ENCODE results near the gene LAMB3. TPM values are rescaled to one million over a fixed set of nuclear protein-coding genes. Genes with fewer than 3 reads are reported as not detected.
A peak's percentile ranks its signal among the peaks of the same experiment; 100 is the strongest.

LAMB3 gene
- total and polyA plus RNA-seq, 2 experiments from 2014 or later, result 0.21 to 0.48 TPM

DNA sequence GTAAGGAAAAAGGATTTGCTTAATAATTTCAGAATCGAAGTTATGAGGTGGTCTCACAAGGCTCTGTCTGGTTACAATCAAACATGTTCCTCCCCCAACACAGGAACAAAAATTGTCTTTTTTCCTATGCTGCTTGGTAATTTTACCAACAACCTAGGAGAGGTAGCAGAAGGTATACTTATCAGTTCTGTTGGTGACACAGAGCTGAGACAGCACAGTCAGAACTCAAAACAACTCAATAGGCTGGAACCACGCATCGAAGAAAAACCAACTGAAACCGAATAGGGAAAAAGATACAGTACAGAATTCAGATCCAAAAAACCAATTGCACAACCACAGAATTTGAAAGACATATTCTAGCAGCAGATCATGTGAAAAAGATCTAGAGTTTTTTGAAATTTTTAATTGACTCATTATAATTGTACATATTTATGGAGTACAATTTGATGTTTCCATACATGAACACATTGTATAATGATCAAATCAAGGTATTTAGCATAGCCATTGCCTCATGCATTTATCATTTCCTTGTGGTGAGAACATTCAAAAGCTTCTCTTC, 26.8 kb upstream of the LAMB3 start:
- TF ChIP-seq, protein P1, sequence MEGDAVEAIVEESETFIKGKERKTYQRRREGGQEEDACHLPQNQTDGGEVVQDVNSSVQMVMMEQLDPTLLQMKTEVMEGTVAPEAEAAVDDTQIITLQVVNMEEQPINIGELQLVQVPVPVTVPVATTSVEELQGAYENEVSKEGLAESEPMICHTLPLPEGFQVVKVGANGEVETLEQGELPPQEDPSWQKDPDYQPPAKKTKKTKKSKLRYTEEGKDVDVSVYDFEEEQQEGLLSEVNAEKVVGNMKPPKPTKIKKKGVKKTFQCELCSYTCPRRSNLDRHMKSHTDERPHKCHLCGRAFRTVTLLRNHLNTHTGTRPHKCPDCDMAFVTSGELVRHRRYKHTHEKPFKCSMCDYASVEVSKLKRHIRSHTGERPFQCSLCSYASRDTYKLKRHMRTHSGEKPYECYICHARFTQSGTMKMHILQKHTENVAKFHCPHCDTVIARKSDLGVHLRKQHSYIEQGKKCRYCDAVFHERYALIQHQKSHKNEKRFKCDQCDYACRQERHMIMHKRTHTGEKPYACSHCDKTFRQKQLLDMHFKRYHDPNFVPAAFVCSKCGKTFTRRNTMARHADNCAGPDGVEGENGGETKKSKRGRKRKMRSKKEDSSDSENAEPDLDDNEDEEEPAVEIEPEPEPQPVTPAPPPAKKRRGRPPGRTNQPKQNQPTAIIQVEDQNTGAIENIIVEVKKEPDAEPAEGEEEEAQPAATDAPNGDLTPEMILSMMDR (IDR thresholded peaks at IDR 0.05; ENCODE audit: low read depth, low read length), result no peak
- Histone ChIP-seq H3K9me3 (ENCODE audit: low read depth) (no peaks in the 10 kb centered on the region), H3K27me3 (peaks cover 84% of the 10 kb centered on the region), H3K4me1 (ENCODE audit: low read depth) (peaks cover 8% of the 10 kb centered on the region), H3K36me3 (no peaks in the 10 kb centered on the region), H3K4me3 (no peak overlapping the region), H3K27ac (no peak overlapping the region)
- no peak for DNase-seq (ENCODE audit: low read depth in 1 of 2, low spot score in 1 of 2)

DNA sequence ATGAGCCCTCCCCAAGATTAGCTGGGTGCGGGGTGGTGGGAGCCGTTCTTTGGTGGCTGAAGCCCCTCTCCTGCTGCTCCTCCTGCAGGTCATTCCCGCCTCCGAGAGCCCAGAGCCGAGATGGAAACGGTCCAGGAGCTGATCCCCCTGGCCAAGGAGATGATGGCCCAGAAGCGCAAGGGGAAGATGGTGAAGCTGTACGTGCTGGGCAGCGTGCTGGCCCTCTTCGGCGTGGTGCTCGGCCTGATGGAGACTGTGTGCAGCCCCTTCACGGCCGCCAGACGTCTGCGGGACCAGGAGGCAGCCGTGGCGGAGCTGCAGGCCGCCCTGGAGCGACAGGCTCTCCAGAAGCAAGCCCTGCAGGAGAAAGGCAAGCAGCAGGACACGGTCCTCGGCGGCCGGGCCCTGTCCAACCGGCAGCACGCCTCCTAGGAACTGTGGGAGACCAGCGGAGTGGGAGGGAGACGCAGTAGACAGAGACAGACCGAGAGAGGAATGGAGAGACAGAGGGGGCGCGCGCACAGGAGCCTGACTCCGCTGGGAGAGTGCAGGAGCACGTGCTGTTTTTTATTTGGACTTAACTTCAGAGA, 23.4 kb upstream of the LAMB3 start:
- H3K9me3 ChIP-seq (ENCODE audit: low read depth), result no peaks in the 10 kb centered on the region
- H3K27ac ChIP-seq, result no peak overlapping the region
- peak overlapping the region; percentile 27 for H3K4me3 ChIP-seq
- H3K27me3 ChIP-seq, result peaks cover 61% of the 10 kb centered on the region
- H3K36me3 ChIP-seq, result no peaks in the 10 kb centered on the region
- H3K4me1 ChIP-seq (ENCODE audit: low read depth), result peaks cover 18% of the 10 kb centered on the region
- TF ChIP-seq, protein P1 (IDR thresholded peaks at IDR 0.05; ENCODE audit: low read depth, low read length), result no peak
- DNase-seq (ENCODE audit: low read depth in 1 of 2, low spot score in 1 of 2), result peak; percentile 54 to 57

GRCh38 chr1:209674957-209675564, 22.8 kb upstream of the LAMB3 start, which contains the start of gene G0S2:
Gene G0S2 (plus strand): TSS chr1:209675412. CDS start chr1:209675685, 273 bp downstream.
- H3K36me3 ChIP-seq, result no peaks in the 10 kb centered on the region
- H3K9me3 ChIP-seq (ENCODE audit: low read depth), result no peaks in the 10 kb centered on the region
- no peak within 1 kb of the TSS for H3K27ac ChIP-seq
- TF ChIP-seq, protein P1 (IDR thresholded peaks at IDR 0.05; ENCODE audit: low read depth, low read length), result no peak
- DNase-seq (ENCODE audit: low read depth in 1 of 2, low spot score in 1 of 2), result peak; percentile 83 to 85
- H3K4me3 ChIP-seq, result peak within 1 kb of the TSS; percentile 27
- peaks cover 18% of the 10 kb centered on the region for H3K4me1 ChIP-seq (ENCODE audit: low read depth)
- H3K27me3 ChIP-seq, result peaks cover 60% of the 10 kb centered on the region

- Histone ChIP-seq H3K4me3 (no peak overlapping the region), H3K27ac (no peak overlapping the region), H3K27me3 (peaks cover 51% of the 10 kb centered on the region), H3K36me3 (no peaks in the 10 kb centered on the region), H3K9me3 (ENCODE audit: low read depth) (no peaks in the 10 kb centered on the region), H3K4me1 (ENCODE audit: low read depth) (peaks cover 18% of the 10 kb centered on the region)
- DNase-seq (ENCODE audit: low read depth in 1 of 2, low spot score in 1 of 2), result peak in 1 of 2 donors; percentile 69
- TF ChIP-seq, protein P1 (IDR thresholded peaks at IDR 0.05; ENCODE audit: low read depth, low read length), result no peak
These were observed 21.6 kb upstream of the LAMB3 start for GRCh38 chr1:209673631-209674417.
